GM13976 (cell line): ENCODE results near the gene HOPX.

Experiments
- DNase-seq: peaks from one replicate; pipeline ENCODE4 v3.0.0; 2012; ENCODE audit warnings: low spot score
- in situ Hi-C: fragments of 300-500 bp; cut with MboI; formaldehyde crosslinking; loops from one replicate; pipeline ENCODE4 v1.12.0; 2022; ENCODE audit warnings: low sequenced_read_pairs, mixed read lengths, inconsistent platforms; ENCODE audit not compliant: unreplicated experiment
- TF ChIP-seq, protein P1 (sequence below): IDR thresholded peaks from 2 replicates; pipeline ENCODE4 v1.5.1; 2012; ENCODE audit warnings: borderline replicate concordance, mild to moderate bottlenecking; ENCODE audit not compliant: insufficient read depth; ENCODE audit errors: extremely low read depth, missing control alignments, control extremely low read depth

Gene HOPX

DNA sequence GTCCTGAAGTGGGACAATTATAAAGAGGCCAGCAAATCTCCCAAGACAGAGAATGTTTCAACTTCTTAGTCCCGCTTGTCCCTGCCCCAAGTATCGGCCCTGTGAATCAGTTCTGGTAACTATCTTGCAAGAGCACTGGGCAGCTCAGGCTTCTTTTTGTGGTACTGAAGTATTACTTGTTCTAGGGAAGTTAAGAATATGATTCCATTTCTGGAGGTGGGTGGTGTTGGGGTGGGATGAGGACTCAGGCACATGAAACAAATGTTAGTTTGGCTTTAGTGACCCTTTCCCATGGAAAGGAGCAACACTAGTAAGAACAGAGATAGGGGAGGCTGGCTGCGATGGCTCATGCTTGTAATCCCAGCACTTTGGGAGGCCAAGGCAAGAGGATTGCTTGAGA, 28.9 kb downstream of the HOPX start:
- TF ChIP-seq, protein P1, sequence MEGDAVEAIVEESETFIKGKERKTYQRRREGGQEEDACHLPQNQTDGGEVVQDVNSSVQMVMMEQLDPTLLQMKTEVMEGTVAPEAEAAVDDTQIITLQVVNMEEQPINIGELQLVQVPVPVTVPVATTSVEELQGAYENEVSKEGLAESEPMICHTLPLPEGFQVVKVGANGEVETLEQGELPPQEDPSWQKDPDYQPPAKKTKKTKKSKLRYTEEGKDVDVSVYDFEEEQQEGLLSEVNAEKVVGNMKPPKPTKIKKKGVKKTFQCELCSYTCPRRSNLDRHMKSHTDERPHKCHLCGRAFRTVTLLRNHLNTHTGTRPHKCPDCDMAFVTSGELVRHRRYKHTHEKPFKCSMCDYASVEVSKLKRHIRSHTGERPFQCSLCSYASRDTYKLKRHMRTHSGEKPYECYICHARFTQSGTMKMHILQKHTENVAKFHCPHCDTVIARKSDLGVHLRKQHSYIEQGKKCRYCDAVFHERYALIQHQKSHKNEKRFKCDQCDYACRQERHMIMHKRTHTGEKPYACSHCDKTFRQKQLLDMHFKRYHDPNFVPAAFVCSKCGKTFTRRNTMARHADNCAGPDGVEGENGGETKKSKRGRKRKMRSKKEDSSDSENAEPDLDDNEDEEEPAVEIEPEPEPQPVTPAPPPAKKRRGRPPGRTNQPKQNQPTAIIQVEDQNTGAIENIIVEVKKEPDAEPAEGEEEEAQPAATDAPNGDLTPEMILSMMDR, result no peak
- in situ Hi-C loops, result no loop called here

DNA sequence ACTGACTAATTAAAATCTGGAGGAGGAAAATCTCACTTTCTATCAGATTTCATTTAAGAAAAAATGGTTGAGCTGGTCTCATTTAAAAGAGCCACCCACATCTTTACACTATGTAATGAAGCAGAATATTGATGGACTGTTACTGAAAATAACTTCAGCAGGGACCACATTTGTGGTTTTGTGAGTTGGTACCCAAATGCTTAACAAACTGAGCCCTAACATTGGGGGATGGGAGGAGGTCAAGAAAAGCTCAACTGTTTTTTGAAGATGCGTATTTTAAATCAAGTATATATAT, 30.1 kb downstream of the HOPX start:
- in situ Hi-C loops, result no loop called here
- no peak for DNase-seq
- TF ChIP-seq, protein P1, result no peak

More for the DNA sequence above, 28.9 kb downstream of the HOPX start:
- DNase-seq, result no peak

DNA sequence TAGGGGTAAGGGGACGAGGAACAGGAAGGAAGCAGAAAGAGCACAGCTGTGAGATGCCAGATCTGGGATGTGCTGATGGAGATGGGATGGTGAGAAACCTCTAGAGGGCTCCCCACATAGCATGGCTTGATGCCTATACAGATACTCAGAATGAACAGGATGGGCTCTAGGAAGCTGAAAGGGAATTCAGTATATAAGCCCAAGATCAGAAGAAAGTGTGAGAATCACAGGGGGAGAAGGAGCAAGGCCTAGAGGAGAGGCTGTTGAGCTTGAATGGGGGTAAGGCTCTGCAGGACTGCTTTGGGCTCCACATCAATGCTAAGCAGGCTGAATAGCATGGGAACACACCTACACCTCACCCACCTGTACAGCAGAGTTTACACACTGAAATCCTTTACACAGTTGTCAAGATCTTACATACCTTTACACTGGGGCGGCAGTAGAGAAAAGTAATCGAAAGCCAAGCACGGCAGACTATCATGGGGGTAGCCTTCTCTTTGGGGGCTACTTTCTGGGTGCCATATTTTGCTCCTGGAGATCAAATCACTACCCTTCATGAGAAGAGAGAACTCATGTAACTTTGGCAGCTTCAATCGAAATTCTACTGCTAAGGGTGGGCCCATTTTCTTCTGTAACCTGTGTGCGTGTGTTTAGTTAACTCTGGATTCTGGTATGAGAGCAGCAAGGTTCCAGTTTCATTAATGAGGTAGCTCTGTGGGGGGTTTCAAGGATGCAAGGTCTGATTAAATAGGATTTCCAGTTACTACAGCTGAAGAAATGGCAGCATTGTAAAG, 30.6 kb downstream of the HOPX start:
- TF ChIP-seq, protein P1, result no peak
- in situ Hi-C loops, result no loop called here
- DNase-seq, result no peak

DNA sequence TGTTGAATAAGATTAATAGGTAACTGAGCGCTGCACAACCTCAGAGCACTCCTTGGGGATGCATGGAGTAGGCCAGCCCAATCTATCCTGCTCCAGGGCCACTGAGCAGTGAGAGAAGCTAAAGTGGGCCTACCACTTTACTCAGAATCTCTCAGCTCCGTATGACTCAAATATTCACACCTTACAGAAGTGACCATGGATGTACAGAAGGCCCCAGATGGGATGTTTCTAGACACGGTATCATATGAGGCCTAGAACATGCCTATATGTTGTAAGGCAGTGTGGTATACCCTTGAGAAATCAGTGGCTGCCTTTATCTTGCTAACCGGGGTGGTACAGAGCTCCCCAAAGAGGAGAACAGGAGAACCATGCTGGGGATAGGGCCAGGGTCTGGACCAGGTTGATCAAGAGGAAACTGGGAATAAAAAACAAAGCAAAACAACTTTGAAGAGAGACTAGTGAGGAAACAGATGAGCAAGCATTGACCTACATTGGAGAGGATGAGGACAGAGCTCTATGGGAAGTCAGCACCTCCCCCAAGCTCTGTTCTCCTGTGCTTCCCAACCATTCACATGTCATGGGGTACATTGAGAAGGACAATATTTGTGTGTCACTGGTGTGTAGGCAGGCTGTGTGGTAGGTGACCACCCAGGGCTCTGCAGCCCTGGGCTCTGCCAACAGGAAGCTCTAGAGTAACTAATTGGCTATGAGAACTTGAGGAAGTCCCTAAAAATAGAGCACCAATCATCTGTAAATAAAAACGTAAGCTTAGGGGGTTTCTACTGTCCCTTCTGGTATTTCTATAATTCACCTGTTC, 31.4 kb downstream of the HOPX start:
- in situ Hi-C loops, result no loop called here
- TF ChIP-seq, protein P1, result no peak
- DNase-seq, result no peak

DNA sequence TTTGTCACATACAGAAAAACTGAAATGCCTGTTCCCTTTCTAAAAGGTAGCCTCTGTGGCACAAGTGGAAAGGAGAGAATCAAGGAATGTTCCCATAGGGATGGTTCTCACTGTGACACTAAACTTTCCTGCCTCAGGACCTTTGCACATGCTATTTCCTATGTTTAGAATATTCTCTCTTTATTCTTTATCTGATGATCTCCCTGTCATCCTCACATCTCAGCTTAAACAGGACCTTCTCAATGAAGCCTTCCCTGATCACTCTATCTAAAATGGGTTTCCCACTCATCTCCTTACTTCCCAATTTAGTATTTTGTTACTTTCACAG, 32.3 kb downstream of the HOPX start:
- in situ Hi-C loops, result no loop called here

DNA sequence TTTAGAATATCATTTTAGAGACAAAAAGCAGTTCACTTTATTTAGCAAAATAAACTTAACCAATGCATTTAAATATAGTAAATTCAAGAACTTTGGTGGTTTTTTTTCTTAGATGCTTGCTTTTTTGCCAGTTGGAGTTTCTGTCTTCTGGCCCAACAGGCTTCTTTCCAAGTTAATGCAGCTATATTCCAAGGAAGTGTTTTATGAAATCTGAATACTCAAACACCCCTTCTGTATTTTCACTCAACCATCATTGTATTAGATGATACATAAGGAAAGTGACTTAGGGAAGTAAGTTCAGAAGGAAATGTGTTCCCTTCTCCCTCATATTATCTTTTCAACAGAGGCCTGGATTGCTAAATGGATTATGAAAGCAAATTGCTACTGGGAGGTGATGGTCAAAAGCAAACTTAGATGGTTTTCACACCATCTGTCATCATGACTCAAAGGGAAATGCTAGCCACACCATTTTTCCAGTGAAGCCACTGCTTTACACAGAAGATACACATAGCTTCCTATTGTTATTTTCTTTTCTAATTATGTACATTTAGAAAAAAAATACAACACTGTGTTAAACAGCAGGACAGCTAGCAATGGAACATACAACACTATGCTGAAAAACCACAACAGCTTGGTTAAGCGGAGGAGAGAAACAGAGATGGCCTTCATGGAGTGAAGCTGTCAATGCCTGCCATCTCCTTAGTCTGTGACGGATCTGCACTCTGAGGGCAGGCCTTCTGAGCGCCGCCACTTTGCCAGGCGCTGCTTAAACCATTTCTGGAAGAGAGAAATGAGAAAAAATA, 32.9 kb downstream of the HOPX start:
- TF ChIP-seq, protein P1, result no peak
- no peak for DNase-seq
- in situ Hi-C loops, result no loop called here

More for the DNA sequence above, 32.3 kb downstream of the HOPX start:
- TF ChIP-seq, protein P1, result no peak
- DNase-seq, result no peak
